Measurements from ENCODE around the gene CTNNA1.

- no peak for TF ChIP-seq CTCF (conservative IDR thresholded peaks at IDR 0.05; ENCODE audit: low read length)
- TF ChIP-seq EZH2phosphoT487 (IDR thresholded peaks at IDR 0.05; ENCODE audit: borderline replicate concordance): no peak
Measured at GRCh38 chr5:138716456-138716924, 36.7 kb upstream of the CTNNA1 start.
